CD4-positive, alpha-beta T cell treated with Interferon gamma for 1 hour (primary cell): ENCODE results near the gene LRRC73.
"Not testable (repeated sequence)": the region's sequence is repeated elsewhere in the genome, so short reads cannot be mapped to it uniquely, and the experiment has no call there.

Experiments used
- DNase-seq: peaks from one replicate; pipeline ENCODE4 v3.0.0-alpha.2; 2020

LRRC73 gene

GRCh38 chr6:43509984-43510826, at the start of gene LRRC73:
LRRC73 (minus strand) TSS chr6:43510346; CDS start chr6:43509785, 561 bp downstream.
- peak; percentile 80 for DNase-seq

GRCh38 chr6:43559328-43559727, 49.2 kb upstream of the LRRC73 start:
- no peak for DNase-seq

- DNase-seq = not testable (repeated sequence)
Observed at GRCh38 chr6:43557620-43558019, 47.5 kb upstream of the LRRC73 start.

GRCh38 chr6:43547222-43547621, 37.1 kb upstream of the LRRC73 start:
- no peak for DNase-seq

GRCh38 chr6:43544461-43544860, 34.3 kb upstream of the LRRC73 start:
- DNase-seq = no peak

GRCh38 chr6:43541774-43542471, 31.8 kb upstream of the LRRC73 start:
- DNase-seq = no peak

- no peak for DNase-seq
Observed at GRCh38 chr6:43540507-43540906, 30.4 kb upstream of the LRRC73 start.

- DNase-seq = not testable (repeated sequence)
Observed at GRCh38 chr6:43539409-43539808, 29.3 kb upstream of the LRRC73 start.

GRCh38 chr6:43538986-43539385, 28.8 kb upstream of the LRRC73 start:
- DNase-seq = not testable (repeated sequence)

- no peak for DNase-seq
Observed at GRCh38 chr6:43532201-43532600, 22.1 kb upstream of the LRRC73 start.

- DNase-seq = no peak
Observed at GRCh38 chr6:43524483-43524961, 14.4 kb upstream of the LRRC73 start.

- DNase-seq = no peak
Observed at GRCh38 chr6:43523284-43523683, 13.1 kb upstream of the LRRC73 start.

GRCh38 chr6:43522547-43523261, 12.6 kb upstream of the LRRC73 start:
- no peak for DNase-seq

GRCh38 chr6:43521836-43522235, 11.7 kb upstream of the LRRC73 start:
- DNase-seq = no peak

GRCh38 chr6:43520097-43520496, 10.0 kb upstream of the LRRC73 start:
- no peak for DNase-seq

GRCh38 chr6:43517505-43518357, 7.6 kb upstream of the LRRC73 start:
- no peak for DNase-seq

- DNase-seq = peak; percentile 97
Observed at GRCh38 chr6:43516697-43517504, 6.8 kb upstream of the LRRC73 start, which contains the start of the genes POLR1C and YIPF3. POLR1C (plus strand) TSS chr6:43517089; CDS start chr6:43517110, 21 bp downstream. YIPF3 (minus strand) TSS chr6:43516926; CDS start chr6:43516807, 119 bp downstream.

GRCh38 chr6:43516367-43516696, 6.2 kb upstream of the LRRC73 start:
- DNase-seq = no peak

GRCh38 chr6:43515808-43516207, 5.7 kb upstream of the LRRC73 start:
- no peak for DNase-seq

- DNase-seq = no peak
Observed at GRCh38 chr6:43511824-43512415, 1.8 kb upstream of the LRRC73 start.

GRCh38 chr6:43510827-43511163, 649 bp upstream of the LRRC73 start:
- no peak for DNase-seq
